ENCODE results near the gene CDX4. TPM values are rescaled to one million over a fixed set of nuclear protein-coding genes. Genes with fewer than 3 reads are reported as not detected.
"Not testable (repeated sequence)": the region's sequence is repeated elsewhere in the genome, so short reads cannot be mapped to it uniquely, and the experiment has no call there.

CDX4 gene, protein sequence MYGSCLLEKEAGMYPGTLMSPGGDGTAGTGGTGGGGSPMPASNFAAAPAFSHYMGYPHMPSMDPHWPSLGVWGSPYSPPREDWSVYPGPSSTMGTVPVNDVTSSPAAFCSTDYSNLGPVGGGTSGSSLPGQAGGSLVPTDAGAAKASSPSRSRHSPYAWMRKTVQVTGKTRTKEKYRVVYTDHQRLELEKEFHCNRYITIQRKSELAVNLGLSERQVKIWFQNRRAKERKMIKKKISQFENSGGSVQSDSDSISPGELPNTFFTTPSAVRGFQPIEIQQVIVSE
- not detected in 2 replicates for total RNA-seq

DNA sequence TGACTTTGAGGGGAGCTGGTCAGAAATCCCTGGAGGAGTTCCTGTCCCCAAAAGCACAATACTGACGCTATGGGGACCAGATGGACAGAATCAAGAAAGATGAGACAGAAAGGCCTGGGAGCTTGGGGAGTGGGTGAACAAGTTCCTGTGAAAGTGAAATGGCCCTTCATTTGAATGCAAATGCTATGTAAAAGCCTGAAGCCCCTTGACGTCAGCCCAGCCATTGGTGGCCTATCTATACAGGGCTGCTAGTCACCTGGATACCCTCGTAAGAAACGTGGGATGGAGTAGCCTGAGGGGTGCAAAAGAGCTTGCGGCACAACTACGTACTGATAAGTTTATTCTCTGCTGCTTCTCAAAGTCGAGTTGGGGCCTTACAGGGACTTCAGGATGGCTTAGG lies at the start of gene CDX4:
Gene CDX4, plus strand, starts transcription at position 223 of the 400 bp plus-strand sequence. CDS start 201 bp downstream, outside the sequence.
- DNase-seq (ENCODE audit: low read depth, low spot score): no peak

DNA sequence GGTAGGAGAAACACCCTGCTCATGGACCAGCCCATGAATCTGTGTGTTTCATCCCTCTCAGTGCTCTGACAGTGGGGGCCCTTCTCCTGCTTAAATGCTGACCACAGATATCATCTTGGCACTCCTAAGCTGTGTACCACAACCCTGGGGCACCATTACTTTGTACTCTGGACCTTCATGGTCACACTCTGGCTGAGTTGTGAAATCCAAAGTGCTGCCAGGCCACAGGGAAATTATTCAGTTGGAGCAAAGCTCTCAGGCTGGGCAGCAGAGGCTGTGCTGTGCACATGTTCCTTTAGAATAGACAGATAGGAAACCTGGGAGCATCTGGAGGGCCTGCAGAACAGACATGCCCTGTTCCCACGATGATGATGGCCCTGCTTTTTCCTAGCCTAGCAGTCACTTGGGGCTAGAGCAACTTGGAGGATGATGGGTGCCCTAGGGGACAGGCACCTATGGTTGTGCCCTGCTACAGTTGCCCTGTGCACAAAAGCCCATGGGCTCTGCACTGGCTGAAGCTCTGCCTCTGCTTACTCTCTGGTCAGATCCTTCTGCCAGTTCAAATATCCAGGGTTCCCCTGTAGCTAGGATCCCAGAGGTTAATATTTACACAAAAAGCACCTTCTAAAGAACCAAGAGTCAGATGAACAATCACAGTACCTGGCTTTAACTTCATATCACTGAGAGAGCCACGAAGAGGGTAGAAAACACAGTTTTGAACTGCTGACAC lies 48.5 kb upstream of the CDX4 start:
- no peak for DNase-seq (ENCODE audit: low read depth, low spot score)

DNA sequence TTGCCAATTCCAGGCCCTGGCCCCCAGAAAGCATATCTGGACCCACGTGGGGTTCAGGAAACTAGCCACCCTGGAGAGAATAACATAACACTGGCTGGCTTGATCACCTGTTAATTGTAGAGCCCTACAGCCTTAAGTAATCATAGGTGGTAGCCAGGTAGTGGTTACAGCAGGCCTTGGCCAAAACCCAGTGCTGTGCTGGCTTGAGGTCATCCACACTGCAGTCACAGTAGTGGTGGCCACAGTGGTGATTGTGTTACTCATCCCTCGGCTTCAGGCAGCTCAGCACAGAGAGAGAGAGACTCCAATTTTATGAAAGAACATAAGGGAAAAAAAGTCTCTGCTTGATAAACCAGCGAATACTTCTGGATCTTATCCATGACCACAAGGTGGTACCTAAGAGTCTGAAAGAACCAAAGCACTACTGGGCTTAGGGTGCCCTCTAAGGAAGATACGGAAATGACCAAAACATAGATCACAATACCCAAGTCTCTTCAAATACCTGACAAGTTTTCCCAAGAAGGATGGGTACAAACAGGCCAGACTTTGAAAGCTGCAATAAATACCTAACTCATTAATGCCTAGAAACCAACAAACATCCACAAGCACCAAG lies 46.6 kb upstream of the CDX4 start:
- no peak for DNase-seq (ENCODE audit: low read depth, low spot score)

DNA sequence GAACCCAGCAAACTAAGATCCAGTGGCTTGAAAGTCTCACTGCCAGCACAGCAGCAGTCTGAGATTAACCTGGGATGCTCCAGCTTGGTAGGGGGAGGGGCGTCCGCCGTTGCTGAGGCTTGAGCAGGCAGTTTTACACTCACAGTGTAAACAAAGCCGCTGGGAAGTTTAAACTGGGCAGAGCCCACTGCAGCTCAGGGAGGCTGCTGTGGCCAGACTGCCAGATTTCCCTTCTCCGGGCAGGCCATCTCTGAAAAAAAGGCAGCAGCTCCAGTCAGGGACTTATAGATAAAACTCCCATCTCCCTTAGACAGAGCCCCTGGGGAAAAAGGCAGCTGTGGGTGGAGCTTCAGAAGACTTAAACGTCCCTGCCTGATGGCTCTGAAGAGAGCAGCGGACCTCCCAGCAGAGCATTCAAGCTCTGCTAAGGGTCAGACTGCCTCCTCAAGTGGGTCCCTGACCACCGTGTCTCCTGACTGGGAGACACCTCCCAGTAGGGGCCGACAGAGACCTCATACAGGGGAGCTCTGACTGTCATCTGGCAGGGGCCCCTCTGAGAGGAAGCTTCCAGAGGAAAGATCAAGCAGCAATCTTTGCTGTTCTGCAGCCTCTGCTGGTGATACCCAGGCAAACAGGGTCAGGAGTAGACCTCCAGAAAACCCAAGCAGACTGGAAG lies 45.1 kb upstream of the CDX4 start:
- no peak for DNase-seq (ENCODE audit: low read depth, low spot score)

DNA sequence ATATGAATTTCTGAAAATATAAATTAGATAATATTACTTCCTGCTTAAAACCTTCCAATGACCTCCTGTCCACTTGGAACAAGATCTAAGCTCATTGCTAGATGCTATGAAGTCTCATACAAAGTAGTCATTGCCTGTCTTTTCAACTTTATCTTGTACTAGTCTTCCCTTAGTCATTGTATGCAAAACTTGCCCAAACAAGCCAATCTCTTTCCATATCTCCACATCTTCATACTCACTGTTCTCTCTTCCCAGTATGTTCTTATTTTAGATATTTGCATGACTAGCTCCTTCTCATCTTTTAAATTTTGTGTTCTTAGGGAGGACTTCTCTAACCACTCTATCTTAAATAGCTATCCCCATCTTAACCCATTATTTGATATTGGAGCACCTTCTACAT lies 33.9 kb upstream of the CDX4 start:
- DNase-seq (ENCODE audit: low read depth, low spot score): no peak

DNA sequence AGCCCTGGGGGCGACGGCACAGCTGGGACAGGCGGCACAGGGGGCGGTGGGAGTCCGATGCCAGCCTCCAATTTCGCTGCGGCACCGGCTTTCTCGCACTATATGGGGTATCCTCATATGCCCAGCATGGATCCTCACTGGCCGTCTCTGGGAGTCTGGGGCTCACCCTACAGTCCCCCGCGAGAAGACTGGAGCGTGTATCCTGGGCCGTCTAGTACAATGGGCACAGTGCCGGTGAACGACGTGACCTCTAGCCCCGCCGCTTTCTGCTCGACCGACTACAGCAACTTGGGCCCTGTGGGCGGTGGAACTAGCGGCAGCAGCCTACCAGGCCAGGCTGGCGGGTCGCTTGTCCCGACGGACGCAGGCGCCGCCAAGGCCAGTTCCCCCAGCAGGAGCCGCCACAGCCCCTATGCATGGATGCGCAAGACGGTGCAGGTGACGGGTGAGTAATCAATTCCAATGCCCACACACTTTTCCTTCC lies 500 bp downstream of the CDX4 start:
- no peak for DNase-seq (ENCODE audit: low read depth, low spot score)

DNA sequence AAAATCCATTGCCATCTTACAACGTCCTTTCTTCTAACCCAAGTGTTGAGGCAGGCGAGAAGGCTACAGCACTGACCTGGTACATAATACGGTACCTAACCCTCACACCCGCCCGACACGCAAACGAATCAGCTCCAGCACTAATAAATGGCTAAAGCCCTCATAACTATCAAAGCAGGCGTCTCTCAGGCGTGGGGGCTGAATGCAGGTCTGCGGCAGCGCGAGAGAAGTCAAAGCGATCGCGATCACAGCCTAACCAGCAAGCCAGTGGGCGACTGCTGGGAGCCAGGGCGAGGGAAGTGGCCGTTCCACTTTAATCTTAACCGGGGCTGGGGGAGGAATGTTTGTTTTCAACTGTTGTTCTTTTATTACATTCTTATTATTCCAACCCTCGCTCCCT lies 1.5 kb downstream of the CDX4 start:
- no peak for DNase-seq (ENCODE audit: low read depth, low spot score)

DNA sequence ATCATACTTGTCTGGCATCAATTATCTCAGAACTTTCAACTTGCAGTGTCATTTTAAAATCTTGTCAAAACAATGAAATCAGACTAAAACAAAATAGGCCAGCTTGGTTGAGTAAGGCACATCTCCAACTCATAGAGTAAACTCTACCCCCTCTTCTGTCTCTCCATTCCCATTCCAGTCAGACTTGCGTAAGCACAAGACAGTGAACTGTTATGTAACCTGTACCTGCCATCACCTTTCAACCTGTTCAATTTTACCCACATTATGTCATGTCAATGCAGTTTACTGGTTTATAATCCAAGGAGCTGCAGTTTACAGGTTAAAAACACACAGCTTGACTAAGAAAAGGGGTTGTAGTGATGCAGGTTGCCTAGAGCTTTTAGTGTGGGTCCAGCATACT lies 8.3 kb downstream of the CDX4 start:
- no peak for DNase-seq (ENCODE audit: low read depth, low spot score)

DNA sequence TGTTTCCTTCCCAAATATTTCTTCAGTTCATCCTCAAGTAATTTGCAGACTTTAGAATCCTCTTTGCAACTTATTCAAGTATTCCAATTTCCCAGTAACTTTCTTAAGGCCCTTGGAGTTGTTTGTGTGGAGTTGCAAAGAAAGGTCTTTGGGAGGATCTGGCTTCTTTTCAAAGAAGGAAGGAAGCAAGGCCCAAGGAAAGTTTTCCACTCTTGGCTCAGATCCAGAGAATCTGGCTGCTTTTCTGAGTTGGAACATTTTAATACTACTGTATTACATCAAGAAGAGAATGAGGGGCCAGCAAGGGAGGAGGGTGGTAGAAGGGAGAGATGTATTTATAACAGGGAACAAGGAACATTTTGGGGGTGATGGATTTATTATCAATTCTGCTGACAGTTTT lies 10.5 kb downstream of the CDX4 start:
- DNase-seq (ENCODE audit: low read depth, low spot score): no peak

DNA sequence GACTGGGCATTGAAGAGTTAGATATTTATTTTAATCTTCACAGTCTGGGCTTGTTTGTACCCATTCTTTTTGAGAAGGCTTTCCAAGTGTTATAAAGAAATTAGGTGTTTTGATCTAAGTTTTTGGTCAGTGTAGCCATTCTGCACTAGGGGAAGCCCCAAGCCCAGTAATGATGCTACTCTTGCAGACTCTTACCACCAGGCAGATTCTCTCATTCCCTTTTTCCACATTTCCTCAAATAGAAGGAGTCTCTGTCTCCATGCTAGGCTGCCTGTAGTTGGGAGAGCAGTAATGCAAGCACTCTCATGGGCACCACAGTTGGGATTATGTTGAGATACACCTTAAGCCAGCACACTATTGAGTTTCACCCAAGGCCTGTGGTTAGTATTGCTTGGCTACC lies 21.5 kb downstream of the CDX4 start:
- no peak for DNase-seq (ENCODE audit: low read depth, low spot score)

DNA sequence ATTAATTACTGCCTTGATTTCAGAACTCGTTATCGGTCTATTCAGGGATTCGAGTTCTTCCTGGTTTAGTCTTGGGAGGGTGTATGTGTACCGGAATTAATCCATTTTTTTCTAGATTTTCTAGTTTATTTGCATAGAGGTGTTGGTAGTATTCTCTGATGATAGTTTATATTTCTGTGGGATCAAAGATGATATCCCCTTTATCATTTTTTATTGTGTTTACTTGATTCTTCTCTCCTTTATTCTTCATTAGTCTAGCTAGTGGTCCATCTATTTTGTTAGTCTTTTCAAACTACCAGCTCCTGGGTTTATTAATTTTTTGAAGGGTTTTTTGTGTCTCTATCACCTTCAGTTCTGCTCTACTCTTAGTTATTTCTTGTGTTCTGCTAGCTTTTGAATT lies 32.1 kb downstream of the CDX4 start:
- DNase-seq (ENCODE audit: low read depth, low spot score): no peak

DNA sequence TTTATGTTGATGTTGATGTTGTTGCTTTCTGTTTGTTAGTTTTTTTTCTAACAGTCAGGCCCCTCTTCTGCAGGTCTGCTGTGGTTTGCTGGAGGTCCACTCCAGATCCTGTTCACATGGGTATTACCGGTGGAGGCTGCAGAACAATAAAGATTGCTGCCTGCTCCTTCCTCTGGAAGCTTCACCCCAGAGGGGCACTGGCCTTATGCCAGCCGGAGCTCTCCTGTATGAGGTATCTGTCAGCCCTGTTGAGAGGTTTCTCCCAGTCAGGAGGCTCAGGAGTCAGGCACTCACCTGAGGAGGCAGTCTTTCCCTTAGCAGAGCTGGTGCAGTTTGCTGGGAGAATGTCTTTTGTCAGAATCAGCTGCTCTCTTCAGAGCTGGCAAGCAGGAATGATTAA lies 34.7 kb downstream of the CDX4 start:
- no peak for DNase-seq (ENCODE audit: low read depth, low spot score)

DNA sequence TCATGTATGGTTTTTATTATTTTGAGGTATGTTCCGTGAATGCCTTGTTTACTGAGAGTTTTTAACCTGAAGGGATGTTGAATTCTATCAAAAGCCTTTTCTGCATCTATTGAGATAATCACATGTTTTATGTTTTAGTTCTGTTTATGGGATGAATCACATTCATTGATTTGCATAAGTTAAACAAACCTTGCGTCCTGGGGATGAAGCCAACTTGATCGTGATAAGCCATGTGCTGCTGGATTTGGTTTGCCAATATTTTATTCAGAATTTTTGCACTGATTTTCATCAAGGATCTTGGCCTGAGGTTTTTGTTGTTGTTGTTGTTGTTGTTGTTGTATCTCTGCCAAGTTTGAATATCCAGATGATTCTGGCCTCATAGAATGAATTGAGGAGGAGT lies 43.8 kb downstream of the CDX4 start:
- no peak for DNase-seq (ENCODE audit: low read depth, low spot score)

DNA sequence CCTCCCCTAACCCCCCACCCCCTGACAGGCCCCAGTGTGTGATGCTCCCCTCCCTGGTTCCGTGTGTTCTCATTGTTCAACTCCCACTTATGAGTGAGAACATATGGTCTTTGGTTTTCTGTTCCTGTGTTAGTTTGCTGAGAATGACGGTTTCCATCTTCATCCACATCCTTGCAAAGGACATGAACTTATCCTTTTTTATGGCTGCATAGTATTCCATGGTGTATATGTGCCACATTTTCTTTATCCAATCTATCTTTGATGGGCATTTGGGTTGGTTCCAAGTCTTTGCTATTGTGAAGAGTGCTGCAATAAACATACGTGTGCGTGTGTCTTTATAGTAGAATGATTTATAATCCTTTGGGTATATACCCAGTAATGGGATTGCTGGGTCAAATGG lies 45.3 kb downstream of the CDX4 start:
- not testable (repeated sequence) for DNase-seq (ENCODE audit: low read depth, low spot score)

Other genes with a start within 250 kb of the CDX4 start
- 0.73 and 2.4 TPM in 2 replicates for gene NAP1L2, start 232.2 kb upstream of the CDX4 start, total RNA-seq
- 7.6 and 9.2 TPM in 2 replicates for gene CHIC1, start 116.1 kb downstream of the CDX4 start, total RNA-seq

Data from pulmonary artery endothelial cell (primary cell).